HG03354 (cell line): Measurements from ENCODE around the gene TXNDC9.
A peak's percentile ranks its signal among the peaks of the same experiment; 100 is the strongest.
"Not testable (repeated sequence)": the region's sequence is repeated elsewhere in the genome, so short reads cannot be mapped to it uniquely, and the experiment has no call there.

Experiments
- ATAC-seq: cut with Tn5 transposase; IDR thresholded peaks from one replicate; pipeline ENCODE4 v1.9.1; 2021; ENCODE audit warnings: mild to moderate bottlenecking; ENCODE audit not compliant: unreplicated experiment, poor library complexity, severe bottlenecking

Gene TXNDC9, protein sequence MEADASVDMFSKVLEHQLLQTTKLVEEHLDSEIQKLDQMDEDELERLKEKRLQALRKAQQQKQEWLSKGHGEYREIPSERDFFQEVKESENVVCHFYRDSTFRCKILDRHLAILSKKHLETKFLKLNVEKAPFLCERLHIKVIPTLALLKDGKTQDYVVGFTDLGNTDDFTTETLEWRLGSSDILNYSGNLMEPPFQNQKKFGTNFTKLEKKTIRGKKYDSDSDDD

GRCh38 chr2:99335911-99336803, at the start of gene TXNDC9:
TSS of gene TXNDC9 (minus strand) at chr2:99336333. CDS start at chr2:99333210, 3,123 bp downstream.
- ATAC-seq = peak; percentile 71

DNA sequence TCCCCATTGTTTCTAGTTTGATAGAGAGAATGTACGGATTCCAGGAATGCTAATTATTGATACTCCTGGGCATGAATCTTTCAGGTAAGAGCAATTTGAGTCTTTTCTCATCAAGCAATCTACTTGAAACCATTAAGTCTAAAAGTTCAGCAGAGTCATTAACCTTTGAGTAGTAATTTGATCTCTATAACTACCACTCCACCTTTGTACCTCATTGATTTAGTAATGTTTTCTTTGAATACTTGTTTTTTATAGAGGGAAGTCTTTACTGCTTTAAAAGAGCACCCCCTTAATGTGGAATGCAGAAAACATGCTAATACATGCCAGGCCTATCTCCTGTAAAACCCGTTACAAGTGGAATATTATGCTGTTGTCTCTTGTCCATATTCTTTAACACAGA, 46.0 kb upstream of the TXNDC9 start:
- no peak for ATAC-seq

GRCh38 chr2:99380376-99381010, 44.4 kb upstream of the TXNDC9 start:
- peak; percentile 69 for ATAC-seq

GRCh38 chr2:99377879-99378278, 41.7 kb upstream of the TXNDC9 start:
- ATAC-seq = no peak

DNA sequence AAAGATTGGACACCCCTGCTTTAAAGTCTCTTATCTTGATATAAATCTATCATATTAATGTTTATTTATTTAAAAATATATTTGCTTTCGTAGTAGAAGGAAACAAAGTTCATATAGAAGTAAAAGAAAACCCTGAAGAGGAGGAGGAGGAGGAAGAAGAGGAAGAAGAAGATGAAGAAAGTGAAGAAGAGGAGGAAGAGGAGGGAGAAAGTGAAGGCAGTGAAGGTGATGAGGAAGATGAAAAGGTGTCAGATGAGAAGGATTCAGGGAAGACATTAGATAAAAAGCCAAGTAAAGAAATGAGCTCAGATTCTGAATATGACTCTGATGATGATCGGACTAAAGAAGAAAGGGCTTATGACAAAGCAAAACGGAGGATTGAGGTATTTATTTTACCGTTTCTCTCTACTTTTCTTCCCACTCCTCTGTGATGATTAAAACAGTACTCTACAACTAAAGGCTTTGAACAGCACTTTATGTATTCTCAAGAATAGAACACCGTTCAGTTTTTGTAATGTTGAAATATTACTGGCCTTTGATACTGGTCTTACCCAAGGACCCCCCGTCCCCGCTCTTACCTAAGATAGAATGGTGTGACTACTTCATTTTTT, 40.2 kb upstream of the TXNDC9 start:
- ATAC-seq = no peak

- ATAC-seq = no peak
Measured at GRCh38 chr2:99374747-99375146, 38.6 kb upstream of the TXNDC9 start.

- no peak for ATAC-seq
Measured at GRCh38 chr2:99373144-99373543, 37.0 kb upstream of the TXNDC9 start.

GRCh38 chr2:99368854-99369253, 32.7 kb upstream of the TXNDC9 start:
- not testable (repeated sequence) for ATAC-seq

DNA sequence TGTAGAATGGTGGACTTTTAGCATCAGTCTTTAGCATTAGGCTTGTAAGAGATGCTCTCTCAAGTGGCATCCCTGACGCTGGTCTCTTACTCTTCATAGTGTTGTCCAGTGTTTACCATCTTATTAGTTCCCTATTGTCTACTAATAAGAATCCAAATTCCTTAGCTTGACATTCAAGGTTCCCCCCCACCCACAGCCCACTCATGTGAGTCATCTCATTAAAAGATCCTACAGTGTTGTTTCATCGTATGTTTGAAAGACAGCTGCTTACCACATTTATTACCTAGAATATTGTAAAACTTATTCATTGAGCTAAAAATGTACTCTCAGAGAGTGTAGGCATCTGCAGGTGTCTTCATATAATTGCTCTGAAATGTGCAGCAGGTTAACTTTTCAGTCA, 29.5 kb upstream of the TXNDC9 start:
- ATAC-seq = no peak

GRCh38 chr2:99356853-99357252, 20.7 kb upstream of the TXNDC9 start:
- ATAC-seq = no peak

DNA sequence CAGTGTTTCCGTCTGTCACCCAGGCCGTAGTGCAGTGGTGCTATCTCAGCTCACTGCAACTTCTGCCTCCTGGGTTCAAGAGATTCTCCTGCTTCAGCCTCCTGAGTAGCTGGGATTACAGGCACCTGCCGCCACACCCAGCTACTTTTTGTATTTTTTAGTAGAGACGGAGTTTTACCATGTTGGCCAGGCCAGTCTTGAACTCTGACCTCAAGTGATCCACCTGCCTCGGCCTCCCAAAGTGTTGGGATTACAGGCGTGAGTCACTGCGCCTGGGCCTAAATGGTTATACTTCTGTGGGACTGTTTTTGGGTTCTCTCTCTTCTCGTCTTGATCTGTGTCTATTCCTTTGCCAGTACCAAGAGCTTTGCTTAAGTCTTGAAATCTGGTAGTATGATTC, 18.7 kb upstream of the TXNDC9 start:
- not testable (repeated sequence) for ATAC-seq

GRCh38 chr2:99354070-99354469, 17.9 kb upstream of the TXNDC9 start:
- no peak for ATAC-seq

DNA sequence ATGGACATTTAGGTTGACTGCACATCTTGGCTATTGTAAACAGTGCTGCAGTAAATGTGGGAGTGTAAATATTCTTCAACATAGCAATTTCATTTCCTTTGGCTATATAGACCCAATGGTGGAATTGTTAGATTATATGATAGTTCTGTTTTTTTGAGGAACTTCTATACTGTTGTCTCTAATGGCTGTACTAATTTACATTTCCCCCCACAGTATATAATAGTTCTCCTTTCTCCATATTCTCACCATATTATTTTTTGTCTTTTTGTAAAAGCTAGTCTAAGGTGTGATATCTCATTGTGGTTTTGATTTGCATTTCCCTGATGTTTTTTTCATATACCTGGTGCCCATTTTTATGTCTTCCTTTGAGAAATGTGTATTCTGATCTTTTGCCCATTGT, 14.1 kb upstream of the TXNDC9 start:
- no peak for ATAC-seq

DNA sequence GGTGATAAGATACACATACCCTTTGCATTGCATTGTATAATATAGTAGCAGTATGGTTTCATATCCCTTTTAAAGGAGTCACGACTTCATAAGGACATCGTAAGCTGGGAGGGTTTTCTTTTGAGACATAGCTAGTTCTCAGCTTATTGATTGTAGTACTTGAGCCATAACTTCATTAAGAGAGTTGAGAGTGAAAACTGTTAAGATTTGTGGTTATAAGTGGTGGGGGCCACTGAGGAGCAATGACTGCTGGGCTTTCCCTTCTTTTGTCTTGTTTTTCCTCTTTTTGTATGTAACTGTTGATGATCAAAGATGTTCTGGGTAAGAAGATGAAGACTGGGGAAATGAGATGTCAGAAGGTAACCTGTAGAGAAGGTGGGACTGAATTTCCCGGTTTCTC, 12.0 kb upstream of the TXNDC9 start:
- no peak for ATAC-seq

DNA sequence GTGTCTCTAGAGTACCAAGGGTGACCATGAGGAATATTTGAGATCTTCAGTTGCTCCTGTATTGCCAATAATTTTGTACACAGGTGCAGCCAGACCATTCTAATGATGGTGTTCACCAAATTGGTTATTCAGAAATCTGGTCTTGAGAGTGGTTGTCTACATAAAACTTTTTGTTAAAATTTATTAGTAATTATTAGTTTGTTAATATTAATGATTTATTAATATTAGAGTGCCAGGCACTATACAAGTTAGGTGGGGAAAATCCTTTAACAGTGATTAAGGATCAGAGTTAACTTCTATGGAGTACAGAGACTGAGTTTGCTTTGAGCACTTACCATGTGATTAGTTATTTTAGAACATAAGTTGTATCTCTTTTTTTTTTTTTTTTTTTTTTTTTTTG, 10.1 kb upstream of the TXNDC9 start:
- ATAC-seq = no peak

- not testable (repeated sequence) for ATAC-seq
Measured at GRCh38 chr2:99345446-99345845, 9.3 kb upstream of the TXNDC9 start.

DNA sequence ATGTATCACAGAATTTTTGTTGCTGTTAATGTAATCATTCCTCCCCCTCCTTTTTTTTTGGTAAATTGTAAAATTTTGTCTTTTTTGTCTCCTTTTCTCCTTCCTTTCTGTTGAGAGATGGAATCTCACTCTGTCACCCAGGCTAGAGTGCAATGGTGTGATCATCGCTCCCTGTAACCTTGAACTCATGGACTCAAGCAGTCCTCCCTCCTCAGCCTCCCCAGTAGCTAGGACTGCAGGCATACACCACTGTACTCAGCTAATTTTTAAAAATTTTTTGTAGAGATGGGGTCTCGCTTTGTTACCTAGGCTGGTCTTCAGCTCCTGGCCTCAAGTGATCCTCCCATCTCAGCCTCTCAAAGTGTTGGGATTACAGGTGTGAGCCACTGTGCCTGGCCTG, 6.4 kb upstream of the TXNDC9 start:
- ATAC-seq = no peak

DNA sequence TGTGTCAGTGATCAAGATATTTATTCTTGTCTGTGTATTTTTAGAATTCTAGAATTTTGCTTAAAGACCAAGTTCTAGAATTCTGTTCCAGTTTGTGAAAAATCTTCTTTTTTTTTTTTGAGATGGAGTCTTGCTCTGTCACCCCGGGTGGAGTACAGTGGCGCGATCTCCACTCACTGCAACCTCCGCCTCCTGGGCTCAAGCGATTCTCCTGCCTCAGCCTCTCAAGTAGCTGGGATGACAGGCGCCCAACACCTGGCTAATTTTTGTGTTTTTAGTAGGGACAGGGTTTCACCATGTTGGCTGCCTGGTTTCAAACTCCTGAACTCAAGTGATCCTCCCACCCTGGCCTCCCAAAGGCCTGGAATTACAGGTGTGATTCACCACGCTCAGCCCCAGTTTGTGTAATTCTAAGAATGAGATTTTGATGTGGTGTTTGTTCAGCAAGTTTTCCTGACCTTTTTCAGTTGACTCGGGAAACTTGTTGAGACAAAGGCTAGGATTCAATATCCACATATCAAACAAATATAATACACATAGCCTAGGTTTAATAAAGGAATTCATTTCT, 4.6 kb upstream of the TXNDC9 start:
- no peak for ATAC-seq

DNA sequence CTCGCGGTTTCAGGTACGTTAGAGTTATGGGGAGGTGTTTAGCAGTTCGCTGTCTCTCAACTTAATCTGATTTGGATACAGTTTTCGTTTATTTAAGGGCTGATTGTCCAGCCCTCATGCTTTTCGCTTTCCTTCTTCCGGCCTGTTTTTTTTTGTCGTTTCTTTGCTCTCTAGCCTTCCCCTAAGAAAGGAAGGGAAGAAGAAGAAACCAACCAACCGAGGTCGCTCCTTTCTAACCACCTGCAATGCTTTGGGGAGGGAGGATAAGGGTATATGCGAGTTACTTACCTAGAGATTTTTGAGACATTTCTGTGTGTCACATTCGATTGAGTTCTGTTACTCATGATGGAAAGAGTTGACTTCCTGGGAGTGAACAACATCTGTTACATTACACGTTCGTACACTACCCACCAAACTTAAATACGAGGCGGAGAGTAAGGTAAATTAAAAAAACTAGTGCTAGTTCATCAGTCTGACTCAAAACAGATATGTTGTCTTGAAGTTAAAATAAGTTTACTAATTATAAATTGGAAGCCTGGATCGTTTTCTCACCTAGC, 2.0 kb upstream of the TXNDC9 start:
- ATAC-seq = no peak
